ENCODE results near the gene NRF1.

NRF1 gene

GRCh38 chr7:129777993-129778769 is 166.7 kb downstream of the NRF1 start:
- no peak for DNase-seq (ENCODE audit: extremely low spot score)
- CTCF ChIA-PET = no interaction called here
- TF ChIP-seq CTCF (IDR thresholded peaks at IDR 0.05; ENCODE audit: control extremely low read depth, extremely low read depth, low read depth, missing control alignments) = no peak
- POLR2A ChIA-PET = no interaction called here

- CTCF ChIA-PET = no interaction called here
- POLR2A ChIA-PET = no interaction called here
- no peak for TF ChIP-seq CTCF (IDR thresholded peaks at IDR 0.05; ENCODE audit: control extremely low read depth, extremely low read depth, low read depth, missing control alignments)
- no peak for DNase-seq (ENCODE audit: extremely low spot score)
Measured at GRCh38 chr7:129778770-129779601, 167.5 kb downstream of the NRF1 start.

GRCh38 chr7:129779602-129780256 is 168.2 kb downstream of the NRF1 start:
- ChIA-PET CTCF (no interaction called here), POLR2A (interaction anchor here (0.6 kb wide), 1 partner anchor 35 kb away, joined by 4 read pairs; no protein-coding TSS in a partner anchor)
- DNase-seq (ENCODE audit: extremely low spot score) = peak; percentile 68
- no peak for TF ChIP-seq CTCF (IDR thresholded peaks at IDR 0.05; ENCODE audit: control extremely low read depth, extremely low read depth, low read depth, missing control alignments)

- POLR2A ChIA-PET = interaction anchor here (0.6 kb wide), 1 partner anchor 35 kb away, joined by 4 read pairs; no protein-coding TSS in a partner anchor
- TF ChIP-seq CTCF (IDR thresholded peaks at IDR 0.05; ENCODE audit: control extremely low read depth, extremely low read depth, low read depth, missing control alignments) = no peak
- CTCF ChIA-PET = interaction anchor here (1.7 kb wide), 1 partner anchor 45 kb away, joined by 5 read pairs; no protein-coding TSS in a partner anchor
- DNase-seq (ENCODE audit: extremely low spot score) = peak; percentile 78
Measured at GRCh38 chr7:129780257-129780973, 168.9 kb downstream of the NRF1 start.

- ChIA-PET CTCF (interaction anchor here (1.4 to 1.7 kb wide), 2 partner anchors 11 to 44 kb away, joined by 3 to 5 read pairs; no protein-coding TSS in a partner anchor), POLR2A (no interaction called here)
- TF ChIP-seq CTCF (IDR thresholded peaks at IDR 0.05; ENCODE audit: control extremely low read depth, extremely low read depth, low read depth, missing control alignments) = no peak
- no peak for DNase-seq (ENCODE audit: extremely low spot score)
Measured at GRCh38 chr7:129780974-129781927, 169.7 kb downstream of the NRF1 start.
